ENCODE results near the gene LRRC73.
"Not testable (repeated sequence)": the region's sequence is repeated elsewhere in the genome, so short reads cannot be mapped to it uniquely, and the experiment has no call there.

LRRC73 gene

GRCh38 chr6:43509984-43510826 is at the start of gene LRRC73:
LRRC73 (minus strand) TSS chr6:43510346; CDS start chr6:43509785, 561 bp downstream.
- peak; percentile 32 to 33 for DNase-seq (ENCODE audit: low read depth in 2 of 2)

GRCh38 chr6:43559328-43559727 is 49.2 kb upstream of the LRRC73 start:
- no peak for DNase-seq (ENCODE audit: low read depth in 2 of 2)

- DNase-seq (ENCODE audit: low read depth in 2 of 2) = not testable (repeated sequence)
Observed at GRCh38 chr6:43557620-43558019, 47.5 kb upstream of the LRRC73 start.

GRCh38 chr6:43547222-43547621 is 37.1 kb upstream of the LRRC73 start:
- no peak for DNase-seq (ENCODE audit: low read depth in 2 of 2)

GRCh38 chr6:43544461-43544860 is 34.3 kb upstream of the LRRC73 start:
- no peak for DNase-seq (ENCODE audit: low read depth in 2 of 2)

- DNase-seq (ENCODE audit: low read depth in 2 of 2) = no peak
Observed at GRCh38 chr6:43541774-43542471, 31.8 kb upstream of the LRRC73 start.

- DNase-seq (ENCODE audit: low read depth in 2 of 2) = no peak
Observed at GRCh38 chr6:43540507-43540906, 30.4 kb upstream of the LRRC73 start.

- not testable (repeated sequence) for DNase-seq (ENCODE audit: low read depth in 2 of 2)
Observed at GRCh38 chr6:43539409-43539808, 29.3 kb upstream of the LRRC73 start.

- not testable (repeated sequence) for DNase-seq (ENCODE audit: low read depth in 2 of 2)
Observed at GRCh38 chr6:43538986-43539385, 28.8 kb upstream of the LRRC73 start.

- no peak for DNase-seq (ENCODE audit: low read depth in 2 of 2)
Observed at GRCh38 chr6:43532201-43532600, 22.1 kb upstream of the LRRC73 start.

GRCh38 chr6:43524483-43524961 is 14.4 kb upstream of the LRRC73 start:
- DNase-seq (ENCODE audit: low read depth in 2 of 2) = no peak

- DNase-seq (ENCODE audit: low read depth in 2 of 2) = no peak
Observed at GRCh38 chr6:43523284-43523683, 13.1 kb upstream of the LRRC73 start.

GRCh38 chr6:43522547-43523261 is 12.6 kb upstream of the LRRC73 start:
- no peak for DNase-seq (ENCODE audit: low read depth in 2 of 2)

- DNase-seq (ENCODE audit: low read depth in 2 of 2) = no peak
Observed at GRCh38 chr6:43521836-43522235, 11.7 kb upstream of the LRRC73 start.

- no peak for DNase-seq (ENCODE audit: low read depth in 2 of 2)
Observed at GRCh38 chr6:43520097-43520496, 10.0 kb upstream of the LRRC73 start.

GRCh38 chr6:43517505-43518357 is 7.6 kb upstream of the LRRC73 start:
- no peak for DNase-seq (ENCODE audit: low read depth in 2 of 2)

- DNase-seq (ENCODE audit: low read depth in 2 of 2) = peak; percentile 94 to 95
Observed at GRCh38 chr6:43516697-43517504, 6.8 kb upstream of the LRRC73 start, which contains the start of the genes POLR1C and YIPF3. POLR1C (plus strand) TSS chr6:43517089; CDS start chr6:43517110, 21 bp downstream. YIPF3 (minus strand) TSS chr6:43516926; CDS start chr6:43516807, 119 bp downstream.

GRCh38 chr6:43516367-43516696 is 6.2 kb upstream of the LRRC73 start:
- no peak for DNase-seq (ENCODE audit: low read depth in 2 of 2)

- no peak for DNase-seq (ENCODE audit: low read depth in 2 of 2)
Observed at GRCh38 chr6:43515808-43516207, 5.7 kb upstream of the LRRC73 start.

- no peak for DNase-seq (ENCODE audit: low read depth in 2 of 2)
Observed at GRCh38 chr6:43511824-43512415, 1.8 kb upstream of the LRRC73 start.

Data from fibroblast of skin of left quadriceps (primary cell).